Keratinocyte (primary cell): ENCODE results near the gene LRRC4C.

ENCODE experiments used
- CTCF ChIP-seq, 3 experiments: IDR thresholded peaks in 1 of 3; conservative IDR thresholded peaks in 1 of 3; optimal IDR thresholded peaks in 1 of 3; 2 replicates in 2 of 3; 3 replicates in 1 of 3; pipeline versions ENCODE3 to v1.5.1; 2011; ENCODE audit warnings: low read length in 3 of 3, mild to moderate bottlenecking in 3 of 3, moderate library complexity in 2 of 3, control low read depth in 1 of 3, inconsistent platforms in 1 of 3; ENCODE audit not compliant: insufficient read depth in 2 of 3; ENCODE audit errors: extremely low read depth in 1 of 3
- EZH2 ChIP-seq: IDR thresholded peaks from one replicate; pipeline ENCODE4 v1.6.1; 2012; ENCODE audit warnings: inconsistent platforms, mild to moderate bottlenecking, low read length, moderate library complexity

GRCh38 chr11:41256041-41256440, 203.4 kb downstream of the LRRC4C start:
- TF ChIP-seq CTCF (optimal IDR thresholded peaks at IDR 0.05 in 1 of 3, IDR thresholded peaks at IDR 0.05 in 1 of 3, conservative IDR thresholded peaks at IDR 0.05 in 1 of 3; ENCODE audit: extremely low read depth in 1 of 3, insufficient read depth in 2 of 3, low read length in 3 of 3) (no peak), EZH2 (no peak)
